ENCODE results near the gene SUSD5.
A peak's percentile ranks its signal among the peaks of the same experiment; 100 is the strongest.
"Not testable (repeated sequence)": the region's sequence is repeated elsewhere in the genome, so short reads cannot be mapped to it uniquely, and the experiment has no call there.

SUSD5 gene

DNA sequence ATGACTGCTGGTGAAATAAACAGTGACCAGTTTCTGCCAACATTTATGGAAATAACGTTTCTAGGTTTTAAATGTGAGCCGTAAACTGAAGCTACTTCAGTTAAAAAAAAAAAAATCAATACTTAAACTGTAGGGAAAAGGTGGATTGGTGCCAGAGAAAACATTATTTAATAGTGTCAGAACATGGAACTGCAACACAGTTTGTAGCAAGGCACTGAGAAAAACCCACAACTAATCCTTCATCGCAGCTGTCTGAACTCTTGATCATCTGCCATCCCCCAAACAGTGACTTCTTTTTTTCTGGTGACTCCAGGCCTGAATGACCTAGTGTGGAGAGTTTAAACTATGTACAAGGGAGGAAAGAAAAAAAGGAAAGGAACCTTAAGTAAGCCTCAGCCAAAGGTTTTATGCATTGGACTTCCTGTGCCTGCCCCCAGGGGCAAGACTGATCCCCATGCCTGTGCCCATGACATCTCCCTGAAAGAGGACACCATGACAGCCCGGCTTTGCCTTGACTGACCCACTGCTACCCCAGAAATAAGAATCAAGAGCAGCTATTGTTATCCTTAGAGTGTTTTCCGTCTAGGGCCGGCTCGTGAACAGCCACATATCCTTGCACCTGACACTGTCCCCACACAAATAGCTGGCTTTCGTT, 71.7 kb downstream of the SUSD5 start:
- no peak for DNase-seq

GRCh38 chr3:33145901-33146580, 72.6 kb downstream of the SUSD5 start:
- no peak for DNase-seq

GRCh38 chr3:33145221-33145900, 73.2 kb downstream of the SUSD5 start:
- DNase-seq: no peak

DNA sequence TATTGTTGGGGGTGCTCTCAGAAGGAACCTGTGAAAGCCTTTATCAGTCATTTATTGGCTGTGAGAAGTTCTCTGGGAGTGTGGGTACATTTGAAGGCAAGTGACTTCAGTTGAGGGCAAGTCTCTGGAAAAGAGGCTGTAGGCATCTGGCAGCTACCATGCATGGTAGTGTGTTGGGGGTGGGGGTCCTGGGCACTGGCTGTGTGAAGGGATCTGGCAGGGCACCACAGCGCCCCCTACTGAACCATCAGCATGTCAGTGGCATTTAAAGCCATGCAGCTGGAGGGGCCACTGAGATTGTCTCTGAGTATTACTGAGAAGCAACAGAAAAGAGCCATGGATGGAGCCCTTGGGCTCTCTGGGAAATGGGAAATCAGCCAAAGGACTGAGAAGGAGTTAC, 74.2 kb downstream of the SUSD5 start:
- no peak for DNase-seq

GRCh38 chr3:33141006-33141405, 77.6 kb downstream of the SUSD5 start:
- DNase-seq: no peak

DNA sequence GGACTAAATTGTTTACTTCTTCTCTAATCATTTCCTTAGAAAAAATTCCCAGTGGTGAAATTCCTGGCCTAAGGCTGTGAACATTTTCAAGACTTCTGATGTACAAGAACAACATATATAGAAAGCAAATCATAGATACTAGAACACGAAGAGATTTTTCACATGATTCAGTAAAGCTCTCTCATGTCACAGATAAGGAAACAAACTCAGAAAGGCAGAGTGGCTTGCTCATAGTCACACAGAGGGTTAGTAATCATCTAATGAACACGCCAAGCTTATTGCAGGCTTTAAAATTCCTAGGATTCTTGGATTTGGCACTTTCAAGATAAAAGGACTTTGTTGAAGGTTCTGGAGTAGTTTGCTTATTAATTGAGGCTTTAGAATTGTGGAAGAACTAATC, 78.6 kb downstream of the SUSD5 start:
- DNase-seq: no peak

GRCh38 chr3:33139006-33139623, 79.5 kb downstream of the SUSD5 start:
- DNase-seq: not testable (repeated sequence)

- no peak for DNase-seq
Observed at GRCh38 chr3:33137691-33138090, 80.9 kb downstream of the SUSD5 start.

GRCh38 chr3:33134026-33134625, 84.5 kb downstream of the SUSD5 start:
- DNase-seq: no peak

DNA sequence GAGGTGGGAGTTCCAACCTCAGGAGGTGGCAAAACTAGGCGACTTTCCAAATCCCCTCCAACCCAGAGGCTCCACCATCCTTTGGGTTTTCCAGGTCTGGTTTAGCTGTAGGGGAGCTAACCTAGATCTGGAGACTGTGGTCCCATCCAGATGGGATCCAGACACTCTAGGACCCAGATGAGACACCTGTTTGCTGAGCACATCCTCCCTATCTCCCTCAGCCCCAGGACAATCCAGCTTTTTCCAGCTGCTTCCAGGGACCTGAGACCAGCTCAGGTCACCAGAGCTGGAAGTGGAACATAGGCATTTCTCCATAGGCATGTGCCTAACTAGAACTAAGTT, 86.6 kb downstream of the SUSD5 start:
- DNase-seq: no peak

GRCh38 chr3:33131331-33132018, 87.1 kb downstream of the SUSD5 start:
- peak; percentile 58 for DNase-seq

- no peak for DNase-seq
Observed at GRCh38 chr3:33130144-33130543, 88.5 kb downstream of the SUSD5 start.

DNA sequence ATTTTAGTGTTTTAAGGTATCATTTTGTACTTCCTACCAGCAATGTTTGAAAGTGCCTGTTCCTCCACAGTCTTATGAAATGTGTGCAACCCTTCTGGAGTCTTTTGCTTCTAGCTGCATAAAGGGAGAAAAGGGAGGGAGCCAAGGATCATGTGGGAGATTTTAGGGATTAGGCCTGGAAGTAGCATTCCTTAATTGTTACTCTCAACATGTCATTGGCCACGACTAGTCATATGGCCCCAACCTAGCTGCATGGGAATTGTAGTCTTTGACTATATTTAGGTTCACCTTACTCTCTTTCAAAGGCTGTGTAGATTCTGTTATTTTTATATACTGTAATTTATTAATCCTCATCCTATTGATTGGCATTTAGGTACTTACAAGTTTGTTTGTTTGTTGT, 89.9 kb downstream of the SUSD5 start:
- no peak for DNase-seq

DNA sequence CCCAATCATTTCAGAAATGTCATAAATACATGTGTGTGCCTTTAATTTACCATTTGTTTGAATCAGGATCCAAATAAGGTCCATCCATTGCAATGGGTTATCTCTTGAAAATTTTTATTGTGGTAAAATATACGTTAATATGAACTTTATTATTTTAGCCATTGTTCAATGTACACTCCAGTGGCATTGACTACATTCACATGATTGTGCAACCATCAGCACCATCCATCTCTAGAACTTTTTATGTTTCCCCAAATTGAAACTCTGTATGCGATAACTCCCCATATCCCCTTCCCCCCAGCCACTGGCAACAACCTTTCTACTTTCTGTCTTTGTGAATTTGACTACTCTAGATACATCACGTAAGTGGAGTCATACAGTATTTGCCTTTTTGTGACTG, 92.8 kb downstream of the SUSD5 start:
- DNase-seq: no peak

GRCh38 chr3:33124638-33125037, 94.0 kb downstream of the SUSD5 start:
- DNase-seq: no peak

GRCh38 chr3:33122991-33123390, 95.6 kb downstream of the SUSD5 start:
- DNase-seq: no peak

GRCh38 chr3:33119891-33120290, 98.7 kb downstream of the SUSD5 start:
- DNase-seq: no peak

- DNase-seq: no peak
Observed at GRCh38 chr3:33117461-33117860, 101.1 kb downstream of the SUSD5 start.

GRCh38 chr3:33115024-33115768, 103.4 kb downstream of the SUSD5 start:
- no peak for DNase-seq

- no peak for DNase-seq
Observed at GRCh38 chr3:33114622-33115023, 104.0 kb downstream of the SUSD5 start.

GRCh38 chr3:33113772-33114621, 104.6 kb downstream of the SUSD5 start, which contains the start of gene CRTAP:
Gene CRTAP (plus strand): TSS chr3:33114014. CDS start chr3:33114078, 64 bp downstream.
- peak; percentile 74 for DNase-seq
